Aorta (tissue), 5 donors: ENCODE results near the gene PLD1. TPM values are rescaled to one million over a fixed set of nuclear protein-coding genes. Genes with fewer than 3 reads are reported as not detected.

Experiments
- ATAC-seq: fragments of 200-7000 bp; cut with Tn5 transposase; one replicate; pipeline ENCODE4 v1.9.1; 2022; ENCODE audit warnings: moderate library complexity; ENCODE audit not compliant: low FRiP score
- DNase-seq, 2 donors: peaks; one replicate each; pipeline ENCODE4 v3.0.0-alpha.2; 2020
- H3K27ac ChIP-seq, 2 donors: one replicate each; pipeline ENCODE4 v1.5.1; 2013; ENCODE audit warnings: low read length in 2 of 2, mild to moderate bottlenecking in 2 of 2, moderate library complexity in 2 of 2, control low read depth in 1 of 2, inconsistent platforms in 1 of 2, low read depth in 1 of 2
- H3K27me3 ChIP-seq, 2 donors: one replicate each; pipeline ENCODE4 v1.6.1; 2013; ENCODE audit warnings: control low read depth in 1 of 2, low read length in 1 of 2, mild to moderate bottlenecking in 1 of 2, moderate library complexity in 1 of 2; ENCODE audit not compliant: insufficient read depth in 2 of 2, control insufficient read depth in 1 of 2
- H3K36me3 ChIP-seq, 2 donors: one replicate each; pipeline ENCODE4 v1.6.1; 2013; ENCODE audit warnings: control low read depth in 1 of 2, low read length in 1 of 2, mild to moderate bottlenecking in 1 of 2; ENCODE audit not compliant: insufficient read depth in 2 of 2, control insufficient read depth in 1 of 2
- H3K4me1 ChIP-seq, 2 donors: one replicate each; pipeline ENCODE4 v1.6.1; 2013; ENCODE audit warnings: low read length in 2 of 2, control low read depth in 1 of 2, mild to moderate bottlenecking in 1 of 2, moderate library complexity in 1 of 2; ENCODE audit not compliant: insufficient read depth in 2 of 2, control insufficient read depth in 1 of 2
- H3K4me3 ChIP-seq, 2 donors: one replicate each; pipeline ENCODE4 v1.5.1; 2013; ENCODE audit warnings: low read length in 2 of 2, control low read depth in 1 of 2, mild to moderate bottlenecking in 1 of 2
- H3K9me3 ChIP-seq: one replicate; pipeline ENCODE4 v1.6.1; 2013; ENCODE audit warnings: mild to moderate bottlenecking, low read length; ENCODE audit not compliant: control insufficient read depth
- WGBS, 2 donors: extraction: QIAGEN DNeasy Blood & Tissue Kit; methylation state at CpG; one replicate each; pipeline ENCODE4 v1.1.7; 2013; 5-methylcytosine and 5-hydroxymethylcytosine counted together
- intact Hi-C, 2 donors: fragments of 100-400 bp; cut with DNase I; formaldehyde crosslinking; loops; one replicate each; pipeline versions ENCODE4 v1.14.2 to v1.15.0; 2022
- polyA plus RNA-seq, 2 donors: library from polyadenylated mRNA; stranded (reverse); fragments of 200-250 nt; gene quantifications; one replicate each; pipeline ENCODE4 v1.2.3, GENCODE V29; 2013
- total RNA-seq, 2 donors: library from RNA; stranded (reverse); fragmentation: NEBNext Ultra II Directional; extraction: Animal tissue kit (Norgen Biotek cat#: 25700); gene quantifications; one replicate each; pipeline ENCODE4 v1.2.1, GENCODE V29; 2021
- donor health status: healthy with polysubstance abuse.
- donor health status: Bipolar disorder and iron deficiency.
- donor health status: DM: no; HTN: no; CAD: no.
- donor health status: DM: no; HTN: no; CAD: no.
- donor health status: DM: yes; HTN: yes; CAD: no.

The PLD1 gene
- total and polyA plus RNA-seq, 4 donors, result 19.1 to 41.3 (median 25.6) TPM

GRCh38 chr3:171731691-171732090 is 78.6 kb downstream of the PLD1 start:
- Histone ChIP-seq H3K36me3 (peaks cover 0 to 4% of the 10 kb centered on the region in 2 donors), H3K4me1 (peaks cover 3 to 4% of the 10 kb centered on the region in 2 donors), H3K4me3 (no peak overlapping the region), H3K27me3 (no peaks in the 10 kb centered on the region), H3K27ac (no peak overlapping the region), H3K9me3 (no peaks in the 10 kb centered on the region)
- intact Hi-C loops, result no loop called here
- ATAC-seq (no peak), DNase-seq (no peak)
- WGBS, 2 donors, result 7 to 9% methylated on average over 3 to 4 of the region's 4 CpGs

DNA sequence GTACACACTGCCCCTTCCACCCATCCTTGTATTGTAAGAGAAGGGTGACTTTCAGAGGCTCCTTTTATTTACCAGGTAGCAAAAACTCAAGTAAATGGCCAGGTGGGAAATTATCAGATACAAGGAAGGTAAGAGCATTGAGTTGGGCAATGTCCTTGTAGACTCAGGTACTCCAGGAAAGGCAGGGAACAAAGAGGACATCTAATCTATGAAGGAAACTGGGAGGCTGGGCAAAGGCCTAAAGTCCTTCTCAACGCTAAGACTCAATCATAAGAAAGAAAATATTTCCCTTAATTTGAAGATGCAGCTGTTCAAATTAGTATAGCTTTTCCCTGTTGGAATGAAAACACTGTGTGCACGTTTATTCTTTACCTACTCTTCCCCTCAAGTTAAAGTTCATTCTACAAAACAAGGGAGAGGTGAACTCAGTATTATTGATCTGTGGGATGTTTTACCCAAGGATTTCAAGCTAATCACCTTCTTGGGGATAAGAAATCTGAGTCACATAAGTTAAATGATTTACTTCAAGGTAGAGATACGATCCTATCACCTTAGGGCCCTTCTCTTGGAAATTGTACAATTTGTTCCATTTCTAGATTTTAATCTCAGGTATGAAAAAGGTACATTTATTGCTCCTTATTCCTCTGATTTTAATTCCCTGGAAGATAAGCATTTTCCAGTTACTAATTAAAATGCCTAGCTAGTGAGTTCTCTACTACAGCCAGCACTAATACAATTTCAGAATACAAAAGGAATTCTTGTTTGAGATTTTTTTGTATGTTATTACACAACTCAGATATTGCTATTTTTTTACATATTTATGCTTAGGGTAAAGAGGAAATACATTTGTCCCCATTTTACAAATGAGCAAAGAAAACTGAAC is 80.6 kb downstream of the PLD1 start:
- peaks cover 3 to 4% of the 10 kb centered on the region in 2 donors for H3K4me1 ChIP-seq
- H3K27ac ChIP-seq, result no peak overlapping the region
- intact Hi-C loops, result no loop called here
- peaks cover 0 to 5% of the 10 kb centered on the region in 2 donors for H3K36me3 ChIP-seq
- DNase-seq, result no peak
- H3K4me3 ChIP-seq, result no peak overlapping the region
- H3K9me3 ChIP-seq, result no peaks in the 10 kb centered on the region
- H3K27me3 ChIP-seq, result no peaks in the 10 kb centered on the region
- WGBS, 2 donors, result 87 to 89% methylated on average over 3 of the region's 3 CpGs
- ATAC-seq, result no peak

GRCh38 chr3:171727288-171727687 is 83.0 kb downstream of the PLD1 start:
- H3K27me3 ChIP-seq, result no peaks in the 10 kb centered on the region
- no peaks in the 10 kb centered on the region for H3K9me3 ChIP-seq
- WGBS, 2 donors, result 62 to 65% methylated on average over 3 of the region's 3 CpGs
- H3K36me3 ChIP-seq, result peaks cover 0 to 6% of the 10 kb centered on the region in 2 donors
- DNase-seq, result no peak
- intact Hi-C loops, result no loop called here
- no peak overlapping the region for H3K4me3 ChIP-seq
- H3K4me1 ChIP-seq, result peaks cover 3 to 4% of the 10 kb centered on the region in 2 donors
- no peak for ATAC-seq
- H3K27ac ChIP-seq, result no peak overlapping the region

DNA sequence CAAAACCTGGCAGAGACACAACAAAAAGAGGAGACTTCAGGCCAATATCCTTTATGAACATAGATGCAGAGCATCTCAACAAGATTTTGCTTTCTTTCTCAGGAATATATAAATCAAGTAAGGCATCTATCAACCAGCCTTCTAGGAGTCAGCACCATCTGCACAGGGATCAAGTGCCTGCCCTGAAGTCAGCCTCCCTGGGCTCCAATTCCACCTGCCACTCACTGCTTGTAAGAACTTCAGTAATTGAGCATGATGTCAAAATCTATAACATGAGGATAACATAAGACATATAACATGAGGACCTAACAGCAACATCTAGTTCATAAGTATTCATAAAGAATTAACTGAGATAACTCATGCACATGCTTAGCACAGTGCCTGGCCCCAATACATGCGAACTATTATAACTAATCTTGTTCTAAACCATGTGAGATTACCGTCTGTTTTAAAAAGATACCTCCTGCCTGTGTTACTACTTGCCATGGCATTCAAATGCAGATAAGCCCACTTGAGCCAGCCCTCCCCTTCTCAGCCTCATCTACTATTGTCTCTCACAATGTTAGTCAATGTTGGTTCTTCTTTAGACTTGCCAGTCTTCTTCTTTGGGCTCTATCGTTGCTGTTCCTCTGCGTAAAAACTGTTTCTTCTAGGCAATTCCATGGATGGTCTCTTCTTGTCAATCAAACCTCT is 91.6 kb downstream of the PLD1 start:
- no peaks in the 10 kb centered on the region for H3K9me3 ChIP-seq
- no peaks in the 10 kb centered on the region for H3K4me1 ChIP-seq
- DNase-seq (no peak), ATAC-seq (no peak)
- H3K27me3 ChIP-seq, result no peaks in the 10 kb centered on the region
- intact Hi-C loops, result no loop called here
- H3K27ac ChIP-seq, result no peak overlapping the region
- peaks cover 0 to 2% of the 10 kb centered on the region in 2 donors for H3K36me3 ChIP-seq
- WGBS, 2 donors, result 73 to 88% methylated on average over 4 of the region's 4 CpGs
- no peak overlapping the region for H3K4me3 ChIP-seq

- ATAC-seq (no peak), DNase-seq (no peak)
- Histone ChIP-seq H3K4me1 (no peaks in the 10 kb centered on the region), H3K27me3 (no peaks in the 10 kb centered on the region), H3K27ac (no peak overlapping the region), H3K4me3 (no peak overlapping the region), H3K36me3 (no peaks in the 10 kb centered on the region), H3K9me3 (no peaks in the 10 kb centered on the region)
- 96 to 99% methylated on average over 2 of the region's 2 CpGs for WGBS, 2 donors
- intact Hi-C loops, result no loop called here
Measured at GRCh38 chr3:171715155-171715554, 95.1 kb downstream of the PLD1 start.

DNA sequence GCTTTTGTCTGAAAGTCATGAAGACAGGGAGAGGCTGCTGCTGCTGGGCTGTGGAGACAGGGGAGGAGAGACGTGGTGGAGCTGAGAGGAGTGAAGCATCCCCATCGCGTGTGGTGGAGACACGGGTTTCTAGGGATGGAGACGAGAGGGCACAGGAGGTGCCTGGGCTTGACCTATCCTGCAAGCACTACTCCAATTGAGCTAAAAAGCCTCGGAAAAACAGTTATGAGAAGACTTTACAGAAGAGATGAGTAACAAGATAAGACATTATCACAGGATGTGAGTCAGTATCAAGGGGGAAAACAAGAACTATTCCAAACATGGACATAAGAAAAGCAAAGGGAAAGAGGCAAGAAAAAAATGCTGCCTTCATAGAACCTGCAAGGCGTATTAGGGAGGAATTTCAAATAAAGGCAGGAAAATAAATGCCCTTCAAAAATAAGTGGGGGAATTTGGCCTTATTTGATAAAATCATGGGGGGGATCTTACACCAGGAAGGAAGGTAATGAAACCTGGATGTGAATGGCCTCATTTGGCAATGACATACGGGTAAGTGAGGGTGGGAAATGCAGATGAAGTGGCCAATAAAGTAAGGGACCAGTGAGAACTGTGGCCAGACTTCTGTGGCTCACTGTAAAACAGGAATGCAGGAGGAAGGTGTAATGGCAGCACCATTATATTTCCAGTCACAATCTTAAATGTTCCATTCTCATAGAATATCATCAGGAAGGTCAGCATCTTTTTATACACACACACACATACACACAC is 97.9 kb downstream of the PLD1 start:
- DNase-seq (no peak), ATAC-seq (peak; percentile 29)
- Histone ChIP-seq H3K9me3 (no peaks in the 10 kb centered on the region), H3K36me3 (peaks cover 0 to 2% of the 10 kb centered on the region in 2 donors), H3K4me3 (no peak overlapping the region), H3K4me1 (no peaks in the 10 kb centered on the region), H3K27ac (peak overlapping the region in 1 of 2 donors; percentile 34), H3K27me3 (no peaks in the 10 kb centered on the region)
- 38 to 39% methylated on average over 8 of the region's 8 CpGs for WGBS, 2 donors
- intact Hi-C loops, result no loop called here

DNA sequence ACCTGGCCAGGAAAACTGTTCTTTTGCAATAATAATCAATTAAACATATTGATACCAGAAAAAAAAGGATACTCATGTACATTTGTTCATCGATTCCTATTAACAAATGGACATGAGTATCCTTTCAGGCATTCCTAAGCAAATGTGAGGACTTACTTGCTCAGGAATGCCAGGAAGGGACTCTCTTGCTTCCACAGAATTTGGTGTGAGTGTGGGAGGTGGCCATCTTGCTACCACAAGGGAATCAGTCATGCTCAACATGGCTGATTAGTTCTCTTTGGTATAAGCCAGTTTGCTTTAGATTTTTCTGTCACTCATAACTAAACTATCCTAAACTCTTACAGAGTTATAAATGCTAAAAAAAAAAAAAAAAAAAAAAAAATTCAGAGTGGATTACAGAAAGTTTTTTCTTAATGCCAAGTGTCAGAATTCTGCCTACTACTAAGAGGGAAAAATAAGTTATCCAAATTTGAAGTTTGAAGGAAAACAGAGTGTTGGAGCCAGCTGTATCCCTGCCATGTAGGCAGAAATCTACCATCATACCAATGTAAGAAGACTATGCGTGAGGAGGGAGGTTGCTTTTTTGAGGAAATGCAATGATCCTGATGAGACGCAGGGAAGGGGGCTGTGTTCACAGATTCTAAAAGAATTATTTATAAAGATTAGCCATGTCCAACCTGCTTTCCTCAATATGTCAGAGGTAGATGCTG is 98.7 kb downstream of the PLD1 start:
- Histone ChIP-seq H3K4me1 (no peaks in the 10 kb centered on the region), H3K9me3 (no peaks in the 10 kb centered on the region), H3K4me3 (no peak overlapping the region), H3K27me3 (no peaks in the 10 kb centered on the region), H3K36me3 (peaks cover 0 to 2% of the 10 kb centered on the region in 2 donors), H3K27ac (peak overlapping the region in 1 of 2 donors; percentile 23)
- intact Hi-C loops, result no loop called here
- DNase-seq, result no peak
- 4 to 38% methylated on average over 3 of the region's 3 CpGs for WGBS, 2 donors
- ATAC-seq, result no peak

DNA sequence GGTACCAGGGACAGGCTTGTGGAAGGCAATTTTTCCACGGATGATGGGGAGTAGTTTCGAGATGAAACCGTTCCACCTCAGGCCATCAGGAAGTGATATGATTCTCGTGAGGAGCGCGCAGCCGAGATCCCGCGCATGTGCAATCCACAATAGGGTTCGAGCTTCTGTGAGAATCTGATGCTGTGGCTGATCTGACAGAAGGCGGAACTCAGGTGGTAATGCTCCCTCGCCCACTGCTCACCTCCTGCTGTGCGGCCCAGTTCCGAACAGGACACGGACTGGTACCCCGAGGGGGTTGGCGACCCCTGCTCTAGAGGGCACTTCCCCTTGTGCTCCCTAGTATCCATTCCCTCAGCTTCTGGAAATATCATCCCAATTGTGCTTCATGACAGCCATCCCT is 99.9 kb downstream of the PLD1 start:
- Histone ChIP-seq H3K4me1 (no peaks in the 10 kb centered on the region), H3K27ac (no peak overlapping the region), H3K9me3 (no peaks in the 10 kb centered on the region), H3K4me3 (no peak overlapping the region), H3K36me3 (peaks cover 0 to 2% of the 10 kb centered on the region in 2 donors), H3K27me3 (no peaks in the 10 kb centered on the region)
- DNase-seq (no peak), ATAC-seq (no peak)
- WGBS, 2 donors, result 94 to 98% methylated on average over 17 of the region's 17 CpGs
- intact Hi-C loops, result no loop called here
